ENCODE data around the gene E4F1.

DNA sequence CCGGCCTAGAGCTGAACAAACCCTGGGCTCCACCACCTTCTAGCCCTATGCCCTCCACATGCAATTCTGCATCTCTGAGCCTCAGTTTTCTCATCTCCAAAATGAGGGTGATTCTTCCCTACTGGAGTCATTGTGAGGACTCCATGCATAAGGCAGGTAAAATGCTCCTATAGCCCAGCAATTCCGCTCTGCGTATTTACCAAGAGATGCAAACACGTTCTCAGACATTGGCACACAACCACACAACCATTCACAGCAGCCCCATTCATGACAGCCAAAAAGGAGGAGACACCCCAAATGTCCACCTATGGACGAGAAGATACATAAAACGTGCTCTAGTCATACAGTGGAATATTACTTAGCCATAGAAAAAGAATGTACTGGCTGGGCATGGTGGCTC lies 23.1 kb upstream of the E4F1 start:
- no peak for TF ChIP-seq CTCF (IDR thresholded peaks at IDR 0.05 in 2 of 3, conservative IDR thresholded peaks at IDR 0.05 in 1 of 3; ENCODE audit: insufficient read depth in 2 of 3, low read depth in 1 of 3, low read length in 3 of 3)
- no peak for TF ChIP-seq ETV6 (IDR thresholded peaks at IDR 0.05; ENCODE audit: borderline replicate concordance in 1 of 2, low read depth in 2 of 2, low read length in 1 of 2)
- TF ChIP-seq ETV6 (CRISPR knock-in tag; IDR thresholded peaks at IDR 0.05; ENCODE audit: borderline replicate concordance), result no peak
- TF ChIP-seq ZNF717 (CRISPR knock-in tag; IDR thresholded peaks at IDR 0.05), result no peak
- no peak for TF ChIP-seq FOXO4 (CRISPR knock-in tag; IDR thresholded peaks at IDR 0.05)
- TF ChIP-seq USF2 (CRISPR knock-in tag; IDR thresholded peaks at IDR 0.05), result no peak
- no peak for TF ChIP-seq CEBPB (tag; IDR thresholded peaks at IDR 0.05)
- TF ChIP-seq, protein P1, sequence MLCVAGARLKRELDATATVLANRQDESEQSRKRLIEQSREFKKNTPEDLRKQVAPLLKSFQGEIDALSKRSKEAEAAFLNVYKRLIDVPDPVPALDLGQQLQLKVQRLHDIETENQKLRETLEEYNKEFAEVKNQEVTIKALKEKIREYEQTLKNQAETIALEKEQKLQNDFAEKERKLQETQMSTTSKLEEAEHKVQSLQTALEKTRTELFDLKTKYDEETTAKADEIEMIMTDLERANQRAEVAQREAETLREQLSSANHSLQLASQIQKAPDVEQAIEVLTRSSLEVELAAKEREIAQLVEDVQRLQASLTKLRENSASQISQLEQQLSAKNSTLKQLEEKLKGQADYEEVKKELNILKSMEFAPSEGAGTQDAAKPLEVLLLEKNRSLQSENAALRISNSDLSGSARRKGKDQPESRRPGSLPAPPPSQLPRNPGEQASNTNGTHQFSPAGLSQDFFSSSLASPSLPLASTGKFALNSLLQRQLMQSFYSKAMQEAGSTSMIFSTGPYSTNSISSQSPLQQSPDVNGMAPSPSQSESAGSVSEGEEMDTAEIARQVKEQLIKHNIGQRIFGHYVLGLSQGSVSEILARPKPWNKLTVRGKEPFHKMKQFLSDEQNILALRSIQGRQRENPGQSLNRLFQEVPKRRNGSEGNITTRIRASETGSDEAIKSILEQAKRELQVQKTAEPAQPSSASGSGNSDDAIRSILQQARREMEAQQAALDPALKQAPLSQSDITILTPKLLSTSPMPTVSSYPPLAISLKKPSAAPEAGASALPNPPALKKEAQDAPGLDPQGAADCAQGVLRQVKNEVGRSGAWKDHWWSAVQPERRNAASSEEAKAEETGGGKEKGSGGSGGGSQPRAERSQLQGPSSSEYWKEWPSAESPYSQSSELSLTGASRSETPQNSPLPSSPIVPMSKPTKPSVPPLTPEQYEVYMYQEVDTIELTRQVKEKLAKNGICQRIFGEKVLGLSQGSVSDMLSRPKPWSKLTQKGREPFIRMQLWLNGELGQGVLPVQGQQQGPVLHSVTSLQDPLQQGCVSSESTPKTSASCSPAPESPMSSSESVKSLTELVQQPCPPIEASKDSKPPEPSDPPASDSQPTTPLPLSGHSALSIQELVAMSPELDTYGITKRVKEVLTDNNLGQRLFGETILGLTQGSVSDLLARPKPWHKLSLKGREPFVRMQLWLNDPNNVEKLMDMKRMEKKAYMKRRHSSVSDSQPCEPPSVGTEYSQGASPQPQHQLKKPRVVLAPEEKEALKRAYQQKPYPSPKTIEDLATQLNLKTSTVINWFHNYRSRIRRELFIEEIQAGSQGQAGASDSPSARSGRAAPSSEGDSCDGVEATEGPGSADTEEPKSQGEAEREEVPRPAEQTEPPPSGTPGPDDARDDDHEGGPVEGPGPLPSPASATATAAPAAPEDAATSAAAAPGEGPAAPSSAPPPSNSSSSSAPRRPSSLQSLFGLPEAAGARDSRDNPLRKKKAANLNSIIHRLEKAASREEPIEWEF (CRISPR knock-in tag; IDR thresholded peaks at IDR 0.05), result no peak
- TF ChIP-seq NRF1 (conservative IDR thresholded peaks at IDR 0.05 in 1 of 2, IDR thresholded peaks at IDR 0.05 in 1 of 2), result no peak
- no peak for TF ChIP-seq RAD21 (CRISPR knock-in tag; conservative IDR thresholded peaks at IDR 0.05 in 1 of 2, IDR thresholded peaks at IDR 0.05 in 1 of 2)
- TF ChIP-seq NCOR1 (IDR thresholded peaks at IDR 0.05), result no peak

Measured in K562 (cell line).